GM13976 (cell line): ENCODE measurements around the gene SIGLEC10.

Experiments used
- DNase-seq: peaks from one replicate; pipeline ENCODE4 v3.0.0; 2012; ENCODE audit warnings: low spot score
- in situ Hi-C: fragments of 300-500 bp; cut with MboI; formaldehyde crosslinking; loops from one replicate; pipeline ENCODE4 v1.12.0; 2022; ENCODE audit warnings: low sequenced_read_pairs, mixed read lengths, inconsistent platforms; ENCODE audit not compliant: unreplicated experiment
- TF ChIP-seq, protein P1 (sequence below): IDR thresholded peaks from 2 replicates; pipeline ENCODE4 v1.5.1; 2012; ENCODE audit warnings: borderline replicate concordance, mild to moderate bottlenecking; ENCODE audit not compliant: insufficient read depth; ENCODE audit errors: extremely low read depth, missing control alignments, control extremely low read depth

SIGLEC10 gene

DNA sequence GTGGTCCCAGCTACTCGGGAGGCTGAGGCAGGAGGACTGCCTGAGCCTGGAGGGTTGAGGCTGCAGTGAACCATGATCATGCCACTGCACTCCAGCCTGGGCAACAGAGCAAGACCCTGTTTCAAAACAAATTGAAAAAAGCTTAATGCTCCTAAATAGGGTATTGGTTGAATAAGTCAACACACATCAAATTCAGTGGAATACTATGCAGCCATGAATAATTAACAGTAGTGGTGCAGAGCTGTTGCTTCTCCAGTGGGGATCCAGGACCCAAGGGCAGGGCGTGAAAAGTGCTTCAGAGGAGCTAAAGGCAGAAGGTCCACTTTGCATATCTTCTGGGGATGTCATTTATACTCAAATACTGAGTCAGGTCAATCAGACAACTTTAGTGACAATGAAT lies 22.6 kb upstream of the SIGLEC10 start:
- TF ChIP-seq, protein P1, sequence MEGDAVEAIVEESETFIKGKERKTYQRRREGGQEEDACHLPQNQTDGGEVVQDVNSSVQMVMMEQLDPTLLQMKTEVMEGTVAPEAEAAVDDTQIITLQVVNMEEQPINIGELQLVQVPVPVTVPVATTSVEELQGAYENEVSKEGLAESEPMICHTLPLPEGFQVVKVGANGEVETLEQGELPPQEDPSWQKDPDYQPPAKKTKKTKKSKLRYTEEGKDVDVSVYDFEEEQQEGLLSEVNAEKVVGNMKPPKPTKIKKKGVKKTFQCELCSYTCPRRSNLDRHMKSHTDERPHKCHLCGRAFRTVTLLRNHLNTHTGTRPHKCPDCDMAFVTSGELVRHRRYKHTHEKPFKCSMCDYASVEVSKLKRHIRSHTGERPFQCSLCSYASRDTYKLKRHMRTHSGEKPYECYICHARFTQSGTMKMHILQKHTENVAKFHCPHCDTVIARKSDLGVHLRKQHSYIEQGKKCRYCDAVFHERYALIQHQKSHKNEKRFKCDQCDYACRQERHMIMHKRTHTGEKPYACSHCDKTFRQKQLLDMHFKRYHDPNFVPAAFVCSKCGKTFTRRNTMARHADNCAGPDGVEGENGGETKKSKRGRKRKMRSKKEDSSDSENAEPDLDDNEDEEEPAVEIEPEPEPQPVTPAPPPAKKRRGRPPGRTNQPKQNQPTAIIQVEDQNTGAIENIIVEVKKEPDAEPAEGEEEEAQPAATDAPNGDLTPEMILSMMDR = no peak
- in situ Hi-C loops = no loop called here
- no peak for DNase-seq

- TF ChIP-seq, protein P1 = peak; percentile 45
- in situ Hi-C loops = no loop called here
- DNase-seq = peak; percentile 65
Measured at GRCh38 chr19:51439021-51439465, 21.6 kb upstream of the SIGLEC10 start.

- DNase-seq = no peak
- in situ Hi-C loops = no loop called here
- TF ChIP-seq, protein P1 = no peak
Measured at GRCh38 chr19:51434456-51434855, 17.0 kb upstream of the SIGLEC10 start.

- DNase-seq = no peak
- TF ChIP-seq, protein P1 = no peak
- in situ Hi-C loops = no loop called here
Measured at GRCh38 chr19:51433043-51433442, 15.6 kb upstream of the SIGLEC10 start.

GRCh38 chr19:51431124-51431523 lies 13.7 kb upstream of the SIGLEC10 start:
- no peak for DNase-seq
- TF ChIP-seq, protein P1 = no peak
- in situ Hi-C loops = no loop called here

- TF ChIP-seq, protein P1 = no peak
- no peak for DNase-seq
- in situ Hi-C loops = no loop called here
Measured at GRCh38 chr19:51430221-51430620, 12.8 kb upstream of the SIGLEC10 start.

GRCh38 chr19:51427201-51427600 lies 9.8 kb upstream of the SIGLEC10 start:
- TF ChIP-seq, protein P1 = no peak
- no peak for DNase-seq
- in situ Hi-C loops = no loop called here
